Type B pancreatic cell (in vitro differentiated cells): ENCODE measurements around the gene DENND1B. TPM values are rescaled to one million over a fixed set of nuclear protein-coding genes. Genes with fewer than 3 reads are reported as not detected.
"Not testable (repeated sequence)": the region's sequence is repeated elsewhere in the genome, so short reads cannot be mapped to it uniquely, and the experiment has no call there.

Source experiments
- DNase-seq: peaks from one replicate; pipeline ENCODE4 v3.0.0; 2021; ENCODE audit warnings: mixed read lengths; ENCODE audit not compliant: unreplicated experiment; ENCODE audit errors: extremely low spot score
- H3K27ac Mint-ChIP-seq: 2 replicates; pipeline ENCODE4 v1.8.0; 2021; ENCODE audit warnings: mild to moderate bottlenecking, mixed read lengths
- H3K27me3 Mint-ChIP-seq: 2 replicates; pipeline ENCODE4 v1.8.0; 2021; ENCODE audit warnings: mixed read lengths
- H3K36me3 Mint-ChIP-seq: 2 replicates; pipeline ENCODE4 v1.8.0; 2021; ENCODE audit warnings: mixed read lengths
- H3K4me1 Mint-ChIP-seq: one replicate; pipeline ENCODE4 v1.8.0; 2021; ENCODE audit warnings: mixed read lengths; ENCODE audit not compliant: unreplicated experiment
- H3K4me3 Mint-ChIP-seq: 2 replicates; pipeline ENCODE4 v1.8.0; 2021; ENCODE audit warnings: mild to moderate bottlenecking, mixed read lengths
- H3K9me3 Mint-ChIP-seq: 2 replicates; pipeline ENCODE4 v1.8.0; 2021; ENCODE audit warnings: mixed read lengths
- CTCF ChIP-seq: fragments of 200-600 bp; sonication (generic); conservative IDR thresholded peaks from 2 replicates; pipeline ENCODE4 v1.5.0; 2021; ENCODE audit warnings: antibody characterized with exemption, mild to moderate bottlenecking
- total RNA-seq: library from RNA; stranded (reverse); gene quantifications from 2 replicates; pipeline ENCODE4 v1.2.1, GENCODE V29; 2021; ENCODE audit warnings: low replicate concordance

The DENND1B gene
- total RNA-seq, 1 donor from 2014 or later = 8.7 TPM

GRCh38 chr1:197769287-197769686, 6.0 kb downstream of the DENND1B start:
- Mint-ChIP-seq H3K36me3 (peaks cover 10% of the 10 kb centered on the region), H3K4me3 (no peak overlapping the region), H3K9me3 (no peaks in the 10 kb centered on the region), H3K27ac (no peak overlapping the region), H3K27me3 (no peaks in the 10 kb centered on the region), H3K4me1 (peaks cover 11% of the 10 kb centered on the region)
- TF ChIP-seq CTCF = no peak
- no peak for DNase-seq

GRCh38 chr1:197768014-197768805, 7.1 kb downstream of the DENND1B start:
- Mint-ChIP-seq H3K4me1 (no peaks in the 10 kb centered on the region), H3K36me3 (peaks cover 13% of the 10 kb centered on the region), H3K27me3 (no peaks in the 10 kb centered on the region), H3K4me3 (no peak overlapping the region), H3K27ac (no peak overlapping the region), H3K9me3 (no peaks in the 10 kb centered on the region)
- no peak for TF ChIP-seq CTCF
- no peak for DNase-seq

- H3K27me3 Mint-ChIP-seq = no peaks in the 10 kb centered on the region
- H3K4me1 Mint-ChIP-seq = no peaks in the 10 kb centered on the region
- no peak for TF ChIP-seq CTCF
- H3K4me3 Mint-ChIP-seq = no peak overlapping the region
- peaks cover 13% of the 10 kb centered on the region for H3K36me3 Mint-ChIP-seq
- H3K9me3 Mint-ChIP-seq = no peaks in the 10 kb centered on the region
- H3K27ac Mint-ChIP-seq = no peak overlapping the region
- DNase-seq = no peak
Measured at GRCh38 chr1:197763769-197764168, 11.5 kb downstream of the DENND1B start.

GRCh38 chr1:197763307-197763706, 12.0 kb downstream of the DENND1B start:
- no peaks in the 10 kb centered on the region for H3K4me1 Mint-ChIP-seq
- H3K36me3 Mint-ChIP-seq = peaks cover 10% of the 10 kb centered on the region
- no peaks in the 10 kb centered on the region for H3K27me3 Mint-ChIP-seq
- no peak overlapping the region for H3K27ac Mint-ChIP-seq
- TF ChIP-seq CTCF = no peak
- no peak overlapping the region for H3K4me3 Mint-ChIP-seq
- no peak for DNase-seq
- H3K9me3 Mint-ChIP-seq = no peaks in the 10 kb centered on the region

- Mint-ChIP-seq H3K27ac (no peak overlapping the region), H3K36me3 (peaks cover 3% of the 10 kb centered on the region), H3K4me1 (no peaks in the 10 kb centered on the region), H3K4me3 (no peak overlapping the region), H3K9me3 (no peaks in the 10 kb centered on the region), H3K27me3 (no peaks in the 10 kb centered on the region)
- no peak for TF ChIP-seq CTCF
- no peak for DNase-seq
Measured at GRCh38 chr1:197761654-197762053, 13.6 kb downstream of the DENND1B start.

- peaks cover 14% of the 10 kb centered on the region for H3K36me3 Mint-ChIP-seq
- not testable (repeated sequence) for H3K9me3 Mint-ChIP-seq, DNase-seq, H3K4me1 Mint-ChIP-seq, H3K27me3 Mint-ChIP-seq, H3K27ac Mint-ChIP-seq, H3K4me3 Mint-ChIP-seq
Measured at GRCh38 chr1:197755553-197755952, 19.7 kb downstream of the DENND1B start.

GRCh38 chr1:197752652-197753164, 22.6 kb downstream of the DENND1B start:
- H3K27me3 Mint-ChIP-seq, H3K9me3 Mint-ChIP-seq, H3K4me1 Mint-ChIP-seq, H3K4me3 Mint-ChIP-seq, DNase-seq, H3K27ac Mint-ChIP-seq: not testable (repeated sequence)
- H3K36me3 Mint-ChIP-seq = peaks cover 14% of the 10 kb centered on the region
